ENCODE results near the gene JPH2.

DNA sequence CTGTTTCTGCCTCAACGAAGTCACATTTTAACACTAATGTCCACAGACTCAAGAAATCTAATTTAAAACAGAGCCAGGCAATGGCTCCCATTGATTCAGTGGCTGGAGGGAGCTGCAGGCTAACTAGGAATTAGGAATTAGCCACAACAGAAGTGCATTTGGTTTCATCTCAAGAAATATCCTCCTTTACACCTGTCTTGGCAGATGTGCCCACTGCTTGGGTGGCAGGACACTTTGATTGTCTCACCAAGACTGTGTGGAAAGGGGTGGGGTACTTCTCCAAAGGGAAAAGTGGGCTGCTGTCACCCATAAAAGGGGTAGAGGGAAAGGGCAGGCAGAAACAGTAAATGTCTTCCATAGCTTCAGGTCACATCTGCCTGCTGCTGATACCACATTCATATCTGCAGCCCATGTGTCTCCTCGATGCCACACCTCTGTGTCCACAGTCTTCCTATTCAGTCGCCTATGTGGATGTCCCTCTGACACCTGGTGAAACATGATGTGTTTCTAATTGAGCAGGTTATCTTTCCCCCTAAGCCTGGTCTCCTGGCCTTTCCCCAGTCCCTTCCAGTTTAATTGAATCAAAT is 34.5 kb upstream of the JPH2 start:
- TF ChIP-seq, protein P1, sequence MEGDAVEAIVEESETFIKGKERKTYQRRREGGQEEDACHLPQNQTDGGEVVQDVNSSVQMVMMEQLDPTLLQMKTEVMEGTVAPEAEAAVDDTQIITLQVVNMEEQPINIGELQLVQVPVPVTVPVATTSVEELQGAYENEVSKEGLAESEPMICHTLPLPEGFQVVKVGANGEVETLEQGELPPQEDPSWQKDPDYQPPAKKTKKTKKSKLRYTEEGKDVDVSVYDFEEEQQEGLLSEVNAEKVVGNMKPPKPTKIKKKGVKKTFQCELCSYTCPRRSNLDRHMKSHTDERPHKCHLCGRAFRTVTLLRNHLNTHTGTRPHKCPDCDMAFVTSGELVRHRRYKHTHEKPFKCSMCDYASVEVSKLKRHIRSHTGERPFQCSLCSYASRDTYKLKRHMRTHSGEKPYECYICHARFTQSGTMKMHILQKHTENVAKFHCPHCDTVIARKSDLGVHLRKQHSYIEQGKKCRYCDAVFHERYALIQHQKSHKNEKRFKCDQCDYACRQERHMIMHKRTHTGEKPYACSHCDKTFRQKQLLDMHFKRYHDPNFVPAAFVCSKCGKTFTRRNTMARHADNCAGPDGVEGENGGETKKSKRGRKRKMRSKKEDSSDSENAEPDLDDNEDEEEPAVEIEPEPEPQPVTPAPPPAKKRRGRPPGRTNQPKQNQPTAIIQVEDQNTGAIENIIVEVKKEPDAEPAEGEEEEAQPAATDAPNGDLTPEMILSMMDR (IDR thresholded peaks at IDR 0.05), result no peak
- TF ChIP-seq EP300 (IDR thresholded peaks at IDR 0.05), result no peak
- no peak for TF ChIP-seq POLR2A (IDR thresholded peaks at IDR 0.05)
- no peak for TF ChIP-seq POLR2AphosphoS5 (IDR thresholded peaks at IDR 0.05)
